ENCODE results near the gene SFN. TPM values are rescaled to one million over a fixed set of nuclear protein-coding genes. Genes with fewer than 3 reads are reported as not detected.
A peak's percentile ranks its signal among the peaks of the same experiment; 100 is the strongest.

Gene SFN
- total and polyA plus RNA-seq, 2 of the 13 experiments (the other 11 are each of a cell fraction or from before 2014, with no cell fraction given), result 4.3 to 5.6 TPM

- TF ChIP-seq, protein P1, sequence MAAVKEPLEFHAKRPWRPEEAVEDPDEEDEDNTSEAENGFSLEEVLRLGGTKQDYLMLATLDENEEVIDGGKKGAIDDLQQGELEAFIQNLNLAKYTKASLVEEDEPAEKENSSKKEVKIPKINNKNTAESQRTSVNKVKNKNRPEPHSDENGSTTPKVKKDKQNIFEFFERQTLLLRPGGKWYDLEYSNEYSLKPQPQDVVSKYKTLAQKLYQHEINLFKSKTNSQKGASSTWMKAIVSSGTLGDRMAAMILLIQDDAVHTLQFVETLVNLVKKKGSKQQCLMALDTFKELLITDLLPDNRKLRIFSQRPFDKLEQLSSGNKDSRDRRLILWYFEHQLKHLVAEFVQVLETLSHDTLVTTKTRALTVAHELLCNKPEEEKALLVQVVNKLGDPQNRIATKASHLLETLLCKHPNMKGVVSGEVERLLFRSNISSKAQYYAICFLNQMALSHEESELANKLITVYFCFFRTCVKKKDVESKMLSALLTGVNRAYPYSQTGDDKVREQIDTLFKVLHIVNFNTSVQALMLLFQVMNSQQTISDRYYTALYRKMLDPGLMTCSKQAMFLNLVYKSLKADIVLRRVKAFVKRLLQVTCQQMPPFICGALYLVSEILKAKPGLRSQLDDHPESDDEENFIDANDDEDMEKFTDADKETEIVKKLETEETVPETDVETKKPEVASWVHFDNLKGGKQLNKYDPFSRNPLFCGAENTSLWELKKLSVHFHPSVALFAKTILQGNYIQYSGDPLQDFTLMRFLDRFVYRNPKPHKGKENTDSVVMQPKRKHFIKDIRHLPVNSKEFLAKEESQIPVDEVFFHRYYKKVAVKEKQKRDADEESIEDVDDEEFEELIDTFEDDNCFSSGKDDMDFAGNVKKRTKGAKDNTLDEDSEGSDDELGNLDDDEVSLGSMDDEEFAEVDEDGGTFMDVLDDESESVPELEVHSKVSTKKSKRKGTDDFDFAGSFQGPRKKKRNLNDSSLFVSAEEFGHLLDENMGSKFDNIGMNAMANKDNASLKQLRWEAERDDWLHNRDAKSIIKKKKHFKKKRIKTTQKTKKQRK (IDR thresholded peaks at IDR 0.05; ENCODE audit: low read length), result no peak
- no peak for TF ChIP-seq NFE2 (CRISPR knock-in tag; IDR thresholded peaks at IDR 0.05)
- peak; percentile 43; the same call in 1 of the 2 replicates for TF ChIP-seq ELF3 (CRISPR knock-in tag; IDR thresholded peaks at IDR 0.05)
- TF ChIP-seq THAP11 (CRISPR knock-in tag; IDR thresholded peaks at IDR 0.05), result peak; percentile 71
- no peak for TF ChIP-seq ZFX (CRISPR knock-in tag; IDR thresholded peaks at IDR 0.05; ENCODE audit: low read depth)
- no peak; the same call in 1 of the 2 replicates for TF ChIP-seq ZMYM3 (CRISPR knock-in tag; IDR thresholded peaks at IDR 0.05)
- no peak for TF ChIP-seq ZNF766 (CRISPR knock-in tag; IDR thresholded peaks at IDR 0.05; ENCODE audit: borderline replicate concordance)
- TF ChIP-seq KAT8 (CRISPR knock-in tag; IDR thresholded peaks at IDR 0.05), result peak; percentile 65
- TF ChIP-seq HOMEZ (CRISPR knock-in tag; IDR thresholded peaks at IDR 0.05; ENCODE audit: low read depth), result peak; percentile 59; the same call in 1 of the 2 replicates
- no peak for TF ChIP-seq REL (CRISPR knock-in tag; conservative IDR thresholded peaks at IDR 0.05)
- TF ChIP-seq, protein P2, sequence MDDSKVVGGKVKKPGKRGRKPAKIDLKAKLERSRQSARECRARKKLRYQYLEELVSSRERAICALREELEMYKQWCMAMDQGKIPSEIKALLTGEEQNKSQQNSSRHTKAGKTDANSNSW (CRISPR knock-in tag; IDR thresholded peaks at IDR 0.05; ENCODE audit: borderline replicate concordance), result no peak
- TF ChIP-seq, protein P3, sequence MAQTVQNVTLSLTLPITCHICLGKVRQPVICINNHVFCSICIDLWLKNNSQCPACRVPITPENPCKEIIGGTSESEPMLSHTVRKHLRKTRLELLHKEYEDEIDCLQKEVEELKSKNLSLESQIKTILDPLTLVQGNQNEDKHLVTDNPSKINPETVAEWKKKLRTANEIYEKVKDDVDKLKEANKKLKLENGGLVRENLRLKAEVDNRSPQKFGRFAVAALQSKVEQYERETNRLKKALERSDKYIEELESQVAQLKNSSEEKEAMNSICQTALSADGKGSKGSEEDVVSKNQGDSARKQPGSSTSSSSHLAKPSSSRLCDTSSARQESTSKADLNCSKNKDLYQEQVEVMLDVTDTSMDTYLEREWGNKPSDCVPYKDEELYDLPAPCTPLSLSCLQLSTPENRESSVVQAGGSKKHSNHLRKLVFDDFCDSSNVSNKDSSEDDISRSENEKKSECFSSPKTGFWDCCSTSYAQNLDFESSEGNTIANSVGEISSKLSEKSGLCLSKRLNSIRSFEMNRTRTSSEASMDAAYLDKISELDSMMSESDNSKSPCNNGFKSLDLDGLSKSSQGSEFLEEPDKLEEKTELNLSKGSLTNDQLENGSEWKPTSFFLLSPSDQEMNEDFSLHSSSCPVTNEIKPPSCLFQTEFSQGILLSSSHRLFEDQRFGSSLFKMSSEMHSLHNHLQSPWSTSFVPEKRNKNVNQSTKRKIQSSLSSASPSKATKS (CRISPR knock-in tag; IDR thresholded peaks at IDR 0.05), result no peak
- TF ChIP-seq ZNF24 (IDR thresholded peaks at IDR 0.05), result peak; percentile 94
- no peak for TF ChIP-seq TAF15 (IDR thresholded peaks at IDR 0.05; ENCODE audit: low read depth, low read length, poor library complexity, severe bottlenecking)
- TF ChIP-seq IRF1 (CRISPR knock-in tag; IDR thresholded peaks at IDR 0.05; ENCODE audit: low read depth), result no peak
- no peak for TF ChIP-seq ZNF138 (CRISPR knock-in tag; IDR thresholded peaks at IDR 0.05; ENCODE audit: low read depth)
- no peak for TF ChIP-seq ZBTB20 (CRISPR knock-in tag; IDR thresholded peaks at IDR 0.05; ENCODE audit: borderline replicate concordance, low read depth)
- TF ChIP-seq NFRKB (IDR thresholded peaks at IDR 0.05), result no peak
- 0 out of 2 replicates have a peak, but pooled peaks have one; percentile 46 for TF ChIP-seq HOXA9 (CRISPR knock-in tag; IDR thresholded peaks at IDR 0.05; ENCODE audit: borderline replicate concordance)
These were observed 31.3 kb upstream of the SFN start (continued) for GRCh38 chr1:26831546-26832248.

Measured in HepG2 (cell line).